Measurements from ENCODE around the gene WFDC11.
"Not testable (repeated sequence)": the region's sequence is repeated elsewhere in the genome, so short reads cannot be mapped to it uniquely, and the experiment has no call there.

The WFDC11 gene

GRCh38 chr20:45670139-45670538 lies at the start of gene WFDC11:
Gene WFDC11, minus strand, starts transcription at chr20:45670239. Its CDS starts 19,639 bp downstream, at chr20:45650600.
- TF ChIP-seq CTCF (IDR thresholded peaks at IDR 0.05; ENCODE audit: low read depth, low read length) = no peak
- H3K4me3 ChIP-seq (ENCODE audit: low read depth, low read length) = no peak within 1 kb of the TSS

GRCh38 chr20:45716141-45716688 lies 46.2 kb upstream of the WFDC11 start:
- H3K4me3 ChIP-seq (ENCODE audit: low read depth, low read length) = not testable (repeated sequence)

DNA sequence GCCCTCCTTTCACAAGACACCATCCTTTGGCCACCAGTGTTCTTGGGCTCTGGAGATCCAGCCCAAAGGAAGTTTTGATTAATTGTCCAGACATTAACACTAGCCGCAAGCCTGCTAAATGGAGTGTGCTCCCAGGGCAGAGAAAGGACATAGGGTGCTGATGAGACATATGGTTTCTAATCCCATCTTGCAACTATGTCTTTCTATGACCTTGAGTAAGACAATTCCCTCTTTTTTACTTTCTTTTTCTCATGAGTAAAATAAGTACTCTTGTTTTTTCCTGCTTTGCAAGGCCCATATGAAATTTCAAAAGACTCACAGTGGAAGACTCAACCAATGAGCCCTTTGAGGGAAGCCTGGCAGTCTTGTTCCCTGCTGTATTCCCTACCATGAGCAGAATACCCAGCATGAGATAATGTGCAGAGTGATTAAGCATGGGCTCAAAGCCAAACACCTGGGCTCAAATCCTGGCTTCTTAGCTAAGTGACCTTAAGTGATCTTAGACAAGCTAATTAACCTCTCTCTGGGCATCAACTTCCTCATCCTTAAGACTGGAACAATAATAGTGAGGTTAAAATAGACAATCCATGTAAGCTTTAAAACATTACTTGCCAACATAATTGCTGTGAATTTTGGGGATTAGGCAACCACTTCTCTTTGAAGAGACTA lies 35.1 kb upstream of the WFDC11 start, which contains the start of gene WFDC10B:
TSS of gene WFDC10B (minus strand) at position 51 of the 669 bp plus-strand sequence. CDS start 19,027 bp downstream, outside the sequence.
- no peak for TF ChIP-seq CTCF (IDR thresholded peaks at IDR 0.05; ENCODE audit: low read depth, low read length)
- no peak within 1 kb of the TSS for H3K4me3 ChIP-seq (ENCODE audit: low read depth, low read length)

GRCh38 chr20:45701873-45702272 lies 31.8 kb upstream of the WFDC11 start, which contains the start of gene WFDC13:
Gene WFDC13, plus strand, starts transcription at chr20:45702038. Its CDS starts 86 bp downstream, at chr20:45702124.
- TF ChIP-seq CTCF (IDR thresholded peaks at IDR 0.05; ENCODE audit: low read depth, low read length) = no peak
- no peak within 1 kb of the TSS for H3K4me3 ChIP-seq (ENCODE audit: low read depth, low read length)

DNA sequence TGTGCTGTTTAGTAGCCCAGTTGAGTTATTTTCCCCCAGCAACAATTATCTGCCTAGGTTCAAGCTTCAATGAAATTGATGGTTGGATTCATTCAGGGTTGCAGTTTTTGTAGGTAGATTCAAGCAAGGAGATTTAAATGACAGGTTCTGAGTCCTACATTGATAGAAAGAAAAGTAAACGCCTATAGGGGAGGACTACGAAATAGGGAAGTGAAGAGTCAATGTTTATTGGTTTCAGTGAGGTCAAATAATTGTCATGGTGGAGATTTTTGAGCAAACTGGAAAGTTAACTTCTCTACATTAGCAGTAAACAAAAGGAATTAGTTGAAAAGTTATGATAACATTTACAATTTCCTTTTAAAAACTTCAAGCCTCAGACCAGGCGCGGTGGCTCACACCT lies 31.1 kb upstream of the WFDC11 start:
- no peak for TF ChIP-seq CTCF (IDR thresholded peaks at IDR 0.05; ENCODE audit: low read depth, low read length)
- H3K4me3 ChIP-seq (ENCODE audit: low read depth, low read length) = no peak overlapping the region

DNA sequence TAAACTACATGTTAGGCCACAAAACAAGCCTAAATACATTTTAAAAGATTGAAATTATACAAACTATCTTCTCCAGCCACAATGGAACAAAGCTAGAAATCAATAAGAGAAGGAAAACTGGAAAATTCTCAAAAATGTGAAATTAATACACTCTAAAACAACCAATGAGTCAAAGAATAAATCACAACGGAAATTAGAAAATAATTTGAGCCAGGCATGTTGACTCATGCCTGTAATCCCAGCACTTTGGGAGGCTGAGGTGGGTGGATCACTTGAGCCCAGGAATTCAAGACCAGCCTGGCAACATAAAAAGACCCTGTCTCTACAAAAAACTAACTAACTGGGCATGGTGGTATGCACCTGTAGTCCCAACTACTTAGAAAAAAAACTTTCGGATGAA lies 25.5 kb upstream of the WFDC11 start:
- no peak overlapping the region for H3K4me3 ChIP-seq (ENCODE audit: low read depth, low read length)
- no peak for TF ChIP-seq CTCF (IDR thresholded peaks at IDR 0.05; ENCODE audit: low read depth, low read length)

DNA sequence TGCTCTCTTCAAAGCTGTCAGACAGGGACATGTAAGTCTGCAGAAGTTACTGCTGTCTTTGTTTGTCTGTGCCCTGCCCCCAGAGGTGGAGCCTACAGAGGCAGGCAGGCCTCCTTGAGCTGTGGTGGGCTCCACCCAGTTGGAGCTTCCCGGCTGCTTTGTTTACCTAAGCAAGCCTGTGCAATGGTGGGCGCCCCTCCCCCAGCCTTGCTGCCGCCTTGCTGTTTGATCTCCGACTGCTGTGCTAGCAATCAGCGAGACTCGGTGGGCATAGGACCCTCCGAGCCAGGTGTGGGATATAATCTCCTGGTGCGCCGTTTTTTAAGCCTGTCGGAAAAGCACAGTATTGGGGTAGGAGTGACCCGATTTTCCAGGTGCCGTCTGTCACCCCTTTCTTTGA lies 23.3 kb upstream of the WFDC11 start:
- not testable (repeated sequence) for H3K4me3 ChIP-seq (ENCODE audit: low read depth, low read length)

DNA sequence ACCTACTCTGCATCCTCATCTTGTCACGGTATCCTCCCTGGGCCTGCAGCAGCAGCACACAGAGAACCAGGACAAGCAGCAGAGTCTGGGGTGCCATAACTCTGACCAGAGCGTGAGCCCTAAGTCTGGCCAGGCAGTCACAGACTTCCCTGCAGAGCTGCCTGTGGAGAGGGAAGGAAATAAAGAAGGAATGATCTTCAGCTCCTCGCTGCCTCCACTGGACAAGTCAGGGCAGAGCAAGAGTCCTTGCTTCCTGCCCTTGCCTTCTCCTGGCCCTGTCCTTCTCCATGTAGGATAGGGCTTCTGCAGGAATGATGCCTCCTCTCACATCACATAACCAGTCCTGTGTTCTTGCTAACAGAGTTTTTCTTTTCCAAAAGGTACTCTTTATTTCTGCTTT lies 15.9 kb upstream of the WFDC11 start:
- no peak for TF ChIP-seq CTCF (IDR thresholded peaks at IDR 0.05; ENCODE audit: low read depth, low read length)
- no peak overlapping the region for H3K4me3 ChIP-seq (ENCODE audit: low read depth, low read length)
